Measurements from ENCODE around the gene PAGR1. TPM values are rescaled to one million over a fixed set of nuclear protein-coding genes. Genes with fewer than 3 reads are reported as not detected.
"Not testable (repeated sequence)": the region's sequence is repeated elsewhere in the genome, so short reads cannot be mapped to it uniquely, and the experiment has no call there.

Gene PAGR1
- total RNA-seq, 1 donor from 2014 or later = 8.9 TPM

DNA sequence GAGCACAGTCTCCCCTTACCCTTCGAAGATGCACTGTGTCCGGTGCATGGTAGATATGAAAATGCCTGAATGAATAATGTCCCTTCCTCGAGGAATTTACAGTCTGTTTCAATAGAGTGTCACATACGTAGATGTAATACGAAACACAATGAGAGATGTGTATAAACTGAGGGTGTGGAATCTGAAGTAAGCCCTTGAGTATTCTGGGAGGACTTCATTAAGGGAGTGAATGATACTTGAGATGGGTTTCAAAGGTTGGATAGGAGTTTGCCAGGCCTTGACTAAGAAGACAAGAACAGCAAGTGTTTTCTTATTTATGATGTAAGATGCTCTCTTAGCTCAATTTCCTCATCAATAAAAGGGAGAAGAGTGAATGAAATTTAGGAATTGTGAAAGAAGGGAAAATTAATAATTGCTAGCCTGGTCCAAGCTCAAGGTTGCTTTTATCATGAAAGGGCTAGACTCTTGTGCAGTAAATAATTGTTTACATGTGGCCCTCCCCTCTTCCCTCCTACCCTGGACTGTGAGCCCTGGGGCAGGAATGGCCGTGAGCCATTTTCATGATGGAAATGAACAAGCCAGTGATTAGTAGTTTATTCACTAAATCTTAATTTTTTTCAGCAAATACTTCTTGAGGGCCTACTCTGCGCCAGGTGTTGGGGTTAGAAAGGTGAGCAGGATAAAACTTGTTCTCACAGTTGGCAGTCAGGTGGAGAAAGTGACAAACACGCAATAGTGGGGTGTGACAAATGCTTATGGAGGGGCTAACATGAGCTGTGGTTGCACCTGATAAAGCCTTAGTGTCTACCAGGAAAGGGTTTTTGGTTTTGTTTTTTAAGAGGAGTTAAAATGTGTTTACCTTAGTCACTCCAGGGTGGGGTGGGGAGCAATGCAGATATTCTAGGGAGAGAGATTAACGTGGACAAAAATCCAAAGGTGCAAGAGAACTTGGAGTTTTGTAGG is 23.8 kb upstream of the PAGR1 start:
- Histone ChIP-seq H3K4me1 (ENCODE audit: control insufficient read depth in 3 of 3, insufficient read depth in 3 of 3, low read length in 3 of 3) (peaks cover 15 to 25% (median 16%) of the 10 kb centered on the region in 3 donors), H3K4me3 (ENCODE audit: low read length in 3 of 3) (no peak overlapping the region), H3K9me3 (ENCODE audit: control insufficient read depth in 3 of 3, low read length in 3 of 3) (no peaks in the 10 kb centered on the region), H3K36me3 (ENCODE audit: control insufficient read depth in 3 of 3, insufficient read depth in 3 of 3, low read length in 3 of 3) (peaks cover 0 to 4% (median 3%) of the 10 kb centered on the region in 3 donors), H3K27me3 (ENCODE audit: control insufficient read depth in 3 of 3, insufficient read depth in 3 of 3, low read length in 3 of 3) (no peaks in the 10 kb centered on the region), H3K9ac (ENCODE audit: low read depth in 1 of 3, low read length in 3 of 3) (no peak overlapping the region), H3K27ac (ENCODE audit: low read depth, low read length) (no peak overlapping the region)

DNA sequence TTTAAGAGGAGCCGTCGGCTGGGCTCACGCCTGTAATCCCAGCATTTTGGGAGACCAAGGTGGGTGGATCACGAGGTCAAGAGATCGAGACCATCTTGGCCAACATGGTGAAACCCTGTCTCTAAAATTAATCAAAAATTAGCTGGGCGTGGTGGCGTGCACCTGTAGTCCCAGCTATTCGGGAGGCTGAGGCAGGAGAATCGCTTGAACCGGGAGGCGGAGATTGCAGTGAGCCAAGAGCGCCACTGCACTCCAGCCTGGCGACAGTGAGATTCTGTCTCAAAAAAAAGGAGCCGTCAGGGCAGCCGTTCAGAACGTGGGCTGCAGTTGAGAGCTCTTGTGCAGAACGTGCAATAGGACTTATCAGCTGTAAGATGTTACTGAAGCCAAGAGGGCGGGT is 22.8 kb upstream of the PAGR1 start:
- not testable (repeated sequence) for H3K9me3 ChIP-seq (ENCODE audit: control insufficient read depth in 3 of 3, low read length in 3 of 3); H3K9ac ChIP-seq (ENCODE audit: low read depth in 1 of 3, low read length in 3 of 3); H3K27ac ChIP-seq (ENCODE audit: low read depth, low read length); H3K27me3 ChIP-seq (ENCODE audit: control insufficient read depth in 3 of 3, insufficient read depth in 3 of 3, low read length in 3 of 3); H3K4me3 ChIP-seq (ENCODE audit: low read length in 3 of 3); H3K36me3 ChIP-seq (ENCODE audit: control insufficient read depth in 3 of 3, insufficient read depth in 3 of 3, low read length in 3 of 3)
- peaks cover 15 to 25% (median 16%) of the 10 kb centered on the region in 3 donors for H3K4me1 ChIP-seq (ENCODE audit: control insufficient read depth in 3 of 3, insufficient read depth in 3 of 3, low read length in 3 of 3)

DNA sequence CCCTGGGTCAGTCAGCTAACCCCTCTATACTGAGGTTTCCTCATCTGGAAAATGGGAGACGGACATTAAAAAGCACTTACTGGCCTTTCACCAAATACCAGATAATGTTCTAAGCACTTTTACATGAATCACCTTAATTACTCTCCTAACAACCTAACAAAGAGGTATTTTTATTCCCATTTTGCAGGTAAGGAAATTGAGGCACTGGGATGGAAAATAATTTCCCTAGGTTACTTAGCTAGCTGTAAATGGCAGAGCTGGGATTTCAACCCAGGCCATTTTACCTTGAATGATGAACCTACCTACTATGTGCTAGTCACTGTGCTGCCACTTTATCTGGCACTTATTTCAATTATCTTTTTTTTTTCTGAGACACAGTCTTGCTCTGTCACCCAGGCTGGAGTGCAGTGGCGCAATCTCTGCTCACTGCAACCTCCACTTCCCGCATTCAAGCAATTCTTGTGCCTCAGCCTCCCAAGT is 21.7 kb upstream of the PAGR1 start:
- no peak overlapping the region for H3K4me3 ChIP-seq (ENCODE audit: low read length in 3 of 3)
- no peak overlapping the region for H3K27ac ChIP-seq (ENCODE audit: low read depth, low read length)
- no peaks in the 10 kb centered on the region for H3K9me3 ChIP-seq (ENCODE audit: control insufficient read depth in 3 of 3, low read length in 3 of 3)
- H3K4me1 ChIP-seq (ENCODE audit: control insufficient read depth in 3 of 3, insufficient read depth in 3 of 3, low read length in 3 of 3) = peaks cover 15 to 25% (median 16%) of the 10 kb centered on the region in 3 donors
- no peaks in the 10 kb centered on the region for H3K27me3 ChIP-seq (ENCODE audit: control insufficient read depth in 3 of 3, insufficient read depth in 3 of 3, low read length in 3 of 3)
- no peak overlapping the region for H3K9ac ChIP-seq (ENCODE audit: low read depth in 1 of 3, low read length in 3 of 3)
- H3K36me3 ChIP-seq (ENCODE audit: control insufficient read depth in 3 of 3, insufficient read depth in 3 of 3, low read length in 3 of 3) = peaks cover 13 to 17% (median 17%) of the 10 kb centered on the region in 3 donors

DNA sequence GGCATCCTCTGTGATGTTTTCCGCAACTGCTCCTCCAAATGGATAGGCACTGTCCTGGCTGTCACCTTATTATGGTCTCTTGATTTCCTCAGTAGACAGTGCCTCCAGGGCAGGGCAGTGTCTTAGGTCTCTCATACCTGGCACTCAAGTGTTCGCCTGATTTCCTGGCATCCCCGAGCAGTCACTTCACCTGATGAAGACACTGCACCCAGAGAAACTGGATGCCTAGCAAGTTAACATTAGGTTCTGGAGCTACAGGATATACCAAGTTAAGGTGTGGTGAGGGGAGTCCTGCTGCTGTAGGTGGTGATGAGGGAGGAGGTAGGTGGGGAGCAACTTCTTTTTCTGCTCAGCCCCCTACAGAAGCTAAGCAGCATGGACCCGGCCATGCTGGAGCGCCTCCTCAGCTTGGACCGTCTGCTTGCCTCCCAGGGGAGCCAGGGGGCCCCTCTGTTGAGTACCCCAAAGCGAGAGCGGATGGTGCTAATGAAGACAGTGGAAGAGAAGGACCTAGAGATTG is 13.5 kb upstream of the PAGR1 start:
- Histone ChIP-seq H3K27ac (ENCODE audit: low read depth, low read length) (no peak overlapping the region), H3K4me3 (ENCODE audit: low read length in 3 of 3) (no peak overlapping the region), H3K9me3 (ENCODE audit: control insufficient read depth in 3 of 3, low read length in 3 of 3) (no peaks in the 10 kb centered on the region), H3K36me3 (ENCODE audit: control insufficient read depth in 3 of 3, insufficient read depth in 3 of 3, low read length in 3 of 3) (peaks cover 13 to 20% (median 17%) of the 10 kb centered on the region in 3 donors), H3K4me1 (ENCODE audit: control insufficient read depth in 3 of 3, insufficient read depth in 3 of 3, low read length in 3 of 3) (peaks cover 13 to 20% (median 16%) of the 10 kb centered on the region in 3 donors), H3K27me3 (ENCODE audit: control insufficient read depth in 3 of 3, insufficient read depth in 3 of 3, low read length in 3 of 3) (no peaks in the 10 kb centered on the region), H3K9ac (ENCODE audit: low read depth in 1 of 3, low read length in 3 of 3) (no peak overlapping the region)

DNA sequence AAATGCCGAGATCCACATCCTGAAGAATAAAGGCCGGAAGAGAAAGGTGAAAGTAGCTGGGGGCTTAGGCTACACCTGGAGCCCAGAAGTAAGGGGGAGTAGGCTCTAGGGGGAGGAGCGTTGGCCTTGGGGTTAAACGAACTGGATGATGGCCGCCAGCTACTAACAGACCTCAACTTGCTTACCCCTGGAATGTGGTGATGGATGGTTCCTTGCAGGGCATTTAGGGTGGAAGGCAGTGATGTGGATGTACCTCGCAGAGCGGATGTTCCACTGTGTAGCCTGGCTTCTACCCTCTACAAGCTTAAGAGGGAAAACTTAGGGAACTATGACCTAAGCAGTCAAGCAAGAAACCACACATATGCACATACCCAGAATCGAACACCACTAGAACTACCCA is 11.9 kb upstream of the PAGR1 start:
- no peaks in the 10 kb centered on the region for H3K27me3 ChIP-seq (ENCODE audit: control insufficient read depth in 3 of 3, insufficient read depth in 3 of 3, low read length in 3 of 3)
- peak overlapping the region; percentile 93 to 98 (median 96) for H3K4me3 ChIP-seq (ENCODE audit: low read length in 3 of 3)
- peaks cover 28 to 35% (median 32%) of the 10 kb centered on the region in 3 donors for H3K4me1 ChIP-seq (ENCODE audit: control insufficient read depth in 3 of 3, insufficient read depth in 3 of 3, low read length in 3 of 3)
- no peaks in the 10 kb centered on the region for H3K9me3 ChIP-seq (ENCODE audit: control insufficient read depth in 3 of 3, low read length in 3 of 3)
- peak overlapping the region; percentile 97 to 99 (median 99) for H3K9ac ChIP-seq (ENCODE audit: low read depth in 1 of 3, low read length in 3 of 3)
- H3K36me3 ChIP-seq (ENCODE audit: control insufficient read depth in 3 of 3, insufficient read depth in 3 of 3, low read length in 3 of 3) = peaks cover 12 to 16% (median 15%) of the 10 kb centered on the region in 3 donors
- peak overlapping the region; percentile 96 for H3K27ac ChIP-seq (ENCODE audit: low read depth, low read length)

DNA sequence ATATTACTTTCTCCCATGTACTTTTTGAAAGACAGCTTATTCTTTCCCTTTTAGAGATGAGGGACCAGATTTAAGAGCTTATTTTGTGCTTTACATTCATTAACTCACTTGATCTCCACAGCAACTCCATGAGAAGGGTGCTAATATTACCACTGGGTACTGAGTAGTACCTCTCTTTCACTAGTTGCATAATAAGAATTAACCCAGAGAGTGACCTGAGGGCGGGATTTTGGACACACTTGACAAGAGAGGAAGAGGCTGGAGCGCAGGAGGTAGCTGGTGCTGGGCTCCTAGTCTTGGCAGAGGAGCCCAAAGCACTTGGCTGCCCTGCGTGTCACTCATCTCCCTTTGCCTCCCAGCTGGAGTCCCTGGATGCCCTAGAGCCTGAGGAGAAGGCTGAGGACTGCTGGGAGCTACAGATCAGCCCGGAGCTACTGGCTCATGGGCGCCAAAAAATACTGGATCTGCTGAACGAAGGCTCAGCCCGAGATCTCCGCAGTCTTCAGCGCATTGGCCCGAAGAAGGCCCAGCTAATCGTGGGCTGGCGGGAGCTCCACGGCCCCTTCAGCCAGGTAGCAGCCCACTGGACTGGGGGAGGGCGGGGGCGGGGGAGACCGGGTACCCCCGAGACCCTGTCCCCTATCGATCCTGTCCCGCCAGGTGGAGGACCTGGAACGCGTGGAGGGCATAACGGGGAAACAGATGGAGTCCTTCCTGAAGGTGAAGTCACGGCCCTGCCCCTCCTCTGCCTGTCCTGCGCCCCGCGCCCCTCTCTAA is 11.3 kb upstream of the PAGR1 start:
- peaks cover 11 to 16% (median 11%) of the 10 kb centered on the region in 3 donors for H3K36me3 ChIP-seq (ENCODE audit: control insufficient read depth in 3 of 3, insufficient read depth in 3 of 3, low read length in 3 of 3)

DNA sequence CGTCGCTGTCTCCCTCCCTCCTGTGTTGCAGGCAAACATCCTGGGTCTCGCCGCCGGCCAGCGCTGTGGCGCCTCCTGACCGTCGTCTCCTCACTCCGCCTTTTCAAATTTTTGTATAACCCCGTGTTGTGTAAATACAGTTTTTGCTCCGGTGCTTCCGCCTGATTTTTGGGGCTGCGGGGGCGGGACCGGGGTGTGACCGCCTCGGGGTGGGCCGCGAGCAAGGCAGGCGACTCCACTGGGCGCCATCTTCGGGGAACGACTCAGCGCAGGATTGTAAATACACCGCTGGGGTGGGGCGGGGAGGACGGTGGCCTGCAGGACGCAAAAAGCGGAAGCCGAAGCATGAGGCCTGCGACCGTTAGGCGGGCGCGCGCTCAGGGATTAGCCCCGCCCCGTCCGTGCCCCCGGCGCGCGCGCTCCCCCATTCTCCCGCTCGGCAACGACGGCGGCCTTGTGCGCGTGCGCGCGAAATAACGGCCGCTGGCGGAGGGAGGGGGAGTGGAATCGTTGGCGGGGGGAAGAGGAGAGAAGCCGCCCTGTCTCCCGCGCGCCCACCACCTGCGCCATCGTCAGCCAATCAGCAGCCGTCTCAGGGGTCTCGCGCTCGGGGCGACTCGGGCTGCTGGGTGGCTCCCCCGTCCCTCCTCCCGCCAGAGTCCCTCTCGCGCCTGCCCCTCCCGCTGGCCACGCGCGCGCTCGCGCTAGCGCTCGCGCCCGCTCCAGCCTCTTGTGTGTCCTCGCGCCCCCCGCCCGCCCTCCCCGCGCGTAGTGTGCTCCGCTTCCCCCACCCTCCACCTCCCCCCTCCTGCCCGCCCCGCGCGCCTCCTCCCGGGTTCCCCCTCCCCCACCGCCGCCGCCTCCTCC is 10.5 kb upstream of the PAGR1 start:
- peaks cover 39 to 49% (median 44%) of the 10 kb centered on the region in 3 donors for H3K4me1 ChIP-seq (ENCODE audit: control insufficient read depth in 3 of 3, insufficient read depth in 3 of 3, low read length in 3 of 3)
- H3K36me3 ChIP-seq (ENCODE audit: control insufficient read depth in 3 of 3, insufficient read depth in 3 of 3, low read length in 3 of 3) = peaks cover 11 to 15% (median 14%) of the 10 kb centered on the region in 3 donors
- no peaks in the 10 kb centered on the region for H3K27me3 ChIP-seq (ENCODE audit: control insufficient read depth in 3 of 3, insufficient read depth in 3 of 3, low read length in 3 of 3)
- H3K9me3 ChIP-seq (ENCODE audit: control insufficient read depth in 3 of 3, low read length in 3 of 3) = no peaks in the 10 kb centered on the region
- peak overlapping the region; percentile 97 to 99 (median 99) for H3K9ac ChIP-seq (ENCODE audit: low read depth in 1 of 3, low read length in 3 of 3)
- H3K27ac ChIP-seq (ENCODE audit: low read depth, low read length) = peak overlapping the region; percentile 96
- peak overlapping the region; percentile 93 to 98 (median 96) for H3K4me3 ChIP-seq (ENCODE audit: low read length in 3 of 3)

More for the DNA sequence above, 11.3 kb upstream of the PAGR1 start:
- H3K4me1 ChIP-seq (ENCODE audit: control insufficient read depth in 3 of 3, insufficient read depth in 3 of 3, low read length in 3 of 3) = peaks cover 31 to 40% (median 36%) of the 10 kb centered on the region in 3 donors
- no peaks in the 10 kb centered on the region for H3K27me3 ChIP-seq (ENCODE audit: control insufficient read depth in 3 of 3, insufficient read depth in 3 of 3, low read length in 3 of 3)
- peak overlapping the region; percentile 97 to 99 (median 99) for H3K9ac ChIP-seq (ENCODE audit: low read depth in 1 of 3, low read length in 3 of 3)
- peak overlapping the region; percentile 96 for H3K27ac ChIP-seq (ENCODE audit: low read depth, low read length)
- H3K4me3 ChIP-seq (ENCODE audit: low read length in 3 of 3) = peak overlapping the region; percentile 93 to 98 (median 96)
- no peaks in the 10 kb centered on the region for H3K9me3 ChIP-seq (ENCODE audit: control insufficient read depth in 3 of 3, low read length in 3 of 3)

DNA sequence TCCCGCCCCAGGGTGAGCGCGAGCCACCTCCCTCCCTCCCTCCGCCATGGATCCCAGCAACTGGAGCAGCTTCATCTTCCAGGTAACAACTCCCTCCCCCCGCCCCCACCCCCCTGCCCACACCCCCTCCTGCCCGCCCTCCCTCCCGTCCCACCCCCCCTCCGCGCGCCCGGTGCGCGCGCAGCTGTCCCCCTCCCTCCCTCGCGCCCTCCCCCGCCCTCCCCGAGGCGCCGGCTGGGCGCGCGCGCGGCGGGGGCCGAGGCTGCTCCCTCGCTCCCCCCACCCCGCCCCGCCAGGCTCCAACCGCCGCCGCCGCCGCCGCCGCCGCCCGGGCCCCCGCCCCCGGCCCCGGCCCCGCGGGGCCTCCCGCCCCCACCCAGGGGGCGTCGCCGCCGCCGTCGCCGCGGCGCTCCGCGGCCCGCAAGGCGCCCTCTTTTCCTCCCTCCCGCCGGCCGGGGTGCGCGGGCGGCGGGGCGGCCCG is 9.8 kb upstream of the PAGR1 start, which contains the start of gene MAZ:
Gene MAZ, plus strand, starts transcription at position 431 of the 481 bp plus-strand sequence. CDS start 173 bp downstream, outside the sequence.
- Histone ChIP-seq H3K4me3 (ENCODE audit: low read length in 3 of 3) (peak within 1 kb of the TSS; percentile 93 to 98 (median 96)), H3K36me3 (ENCODE audit: control insufficient read depth in 3 of 3, insufficient read depth in 3 of 3, low read length in 3 of 3) (peaks cover 11 to 15% (median 14%) of the 10 kb centered on the region in 3 donors), H3K9ac (ENCODE audit: low read depth in 1 of 3, low read length in 3 of 3) (peak within 1 kb of the TSS; percentile 97 to 99 (median 99)), H3K27me3 (ENCODE audit: control insufficient read depth in 3 of 3, insufficient read depth in 3 of 3, low read length in 3 of 3) (no peaks in the 10 kb centered on the region), H3K27ac (ENCODE audit: low read depth, low read length) (peak within 1 kb of the TSS; percentile 96), H3K9me3 (ENCODE audit: control insufficient read depth in 3 of 3, low read length in 3 of 3) (no peaks in the 10 kb centered on the region), H3K4me1 (ENCODE audit: control insufficient read depth in 3 of 3, insufficient read depth in 3 of 3, low read length in 3 of 3) (peaks cover 45 to 55% (median 50%) of the 10 kb centered on the region in 3 donors)
